Astrocyte of the hippocampus (primary cell): ENCODE measurements around the gene H1-8.

Experiments used
- DNase-seq: peaks from one replicate; pipeline ENCODE4 v3.0.0; 2011; ENCODE audit warnings: low read depth, low spot score

The H1-8 gene

DNA sequence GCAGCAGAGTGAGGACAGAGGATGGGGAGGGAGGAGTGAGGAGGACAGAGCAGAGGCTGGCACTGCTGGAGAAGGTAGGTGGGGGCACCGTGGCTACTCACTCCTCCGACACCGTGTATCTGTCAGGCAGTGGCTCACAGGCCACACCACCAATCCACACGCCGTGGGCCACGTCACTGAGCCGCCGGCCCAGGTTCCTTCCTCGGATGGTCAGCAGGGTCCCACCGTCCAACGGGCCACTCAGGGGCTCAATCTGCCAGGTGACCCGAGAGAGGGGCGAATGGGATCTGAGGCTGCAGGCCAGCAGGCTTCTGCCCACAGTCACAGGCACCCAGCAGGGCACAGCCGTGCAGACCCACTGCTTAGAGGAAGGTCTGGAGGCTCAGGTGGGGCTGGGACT is 30.5 kb downstream of the H1-8 start:
- DNase-seq: no peak

DNA sequence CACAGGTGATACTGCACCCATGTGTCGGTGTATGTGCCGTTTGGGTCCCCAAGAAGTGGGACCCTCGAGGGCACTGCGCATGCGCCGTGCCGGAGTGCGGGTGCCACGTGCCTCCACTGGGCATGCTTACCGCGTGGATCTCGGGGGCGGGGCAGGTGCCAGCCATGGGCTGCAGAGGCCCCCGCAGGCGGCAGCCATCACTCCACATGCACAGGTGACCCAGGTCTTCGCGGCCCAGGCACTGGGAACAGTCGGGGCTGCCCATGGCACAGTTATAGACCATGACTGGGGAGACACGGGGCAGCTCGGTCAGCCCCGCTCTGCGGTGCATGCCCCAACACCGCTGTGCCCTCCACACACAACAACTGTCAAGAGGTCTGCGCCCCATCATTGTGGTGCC is 31.2 kb downstream of the H1-8 start:
- no peak for DNase-seq

DNA sequence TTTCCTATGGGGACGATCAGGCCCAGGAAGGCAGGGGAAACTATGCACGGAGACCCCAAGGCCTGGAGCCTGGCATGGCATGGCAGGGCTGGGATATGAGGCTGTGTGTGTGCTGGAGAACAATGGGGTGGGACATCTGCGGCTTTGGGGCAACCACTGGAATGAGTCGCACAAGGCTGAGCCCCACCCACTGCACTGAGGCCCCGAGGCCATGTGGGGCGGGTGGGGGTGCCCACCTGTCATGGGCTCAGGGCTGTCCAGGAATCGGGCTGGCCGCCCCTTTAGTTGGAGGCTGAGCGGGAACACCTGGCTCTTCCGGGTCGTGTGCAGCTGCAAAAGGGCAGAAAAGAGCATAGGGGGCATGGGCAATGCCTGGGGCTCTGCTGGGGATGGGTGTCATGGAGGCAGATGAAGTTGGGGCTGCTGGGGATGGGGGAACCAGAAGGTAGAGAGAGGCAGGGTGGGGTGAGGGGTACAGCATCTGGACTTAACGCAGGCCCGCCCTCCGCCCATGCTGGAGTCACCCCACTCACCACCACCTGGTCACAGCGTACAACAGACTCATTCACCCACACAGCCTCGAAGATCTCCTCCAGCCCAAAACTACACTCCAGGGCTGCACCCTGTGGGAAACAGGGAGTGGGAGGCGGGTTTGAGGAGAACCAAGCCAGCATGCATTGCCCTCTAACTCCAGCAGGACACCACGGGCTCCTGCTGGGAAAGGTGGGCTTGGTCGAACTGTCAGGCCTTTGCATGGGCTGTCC is 32.4 kb downstream of the H1-8 start:
- DNase-seq: no peak

DNA sequence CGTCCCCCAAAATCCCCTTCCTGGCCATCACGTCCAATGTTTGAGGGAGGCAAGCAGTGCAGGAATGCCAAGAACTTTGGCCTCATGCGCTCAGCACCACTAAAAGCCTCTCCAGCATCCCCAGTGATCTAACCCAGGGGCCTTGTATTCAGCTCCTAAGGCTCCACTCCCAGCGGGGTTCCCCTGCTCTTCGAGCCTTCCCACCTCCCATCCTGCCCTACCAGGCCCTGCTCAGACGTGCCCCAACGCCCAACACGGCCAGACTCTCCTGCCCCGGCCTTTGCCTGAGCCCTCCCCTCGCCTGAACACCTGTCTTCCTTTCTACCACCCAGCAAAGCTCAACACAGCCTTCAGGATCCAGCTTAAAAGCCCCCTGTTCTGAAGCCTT is 33.0 kb downstream of the H1-8 start:
- no peak for DNase-seq

DNA sequence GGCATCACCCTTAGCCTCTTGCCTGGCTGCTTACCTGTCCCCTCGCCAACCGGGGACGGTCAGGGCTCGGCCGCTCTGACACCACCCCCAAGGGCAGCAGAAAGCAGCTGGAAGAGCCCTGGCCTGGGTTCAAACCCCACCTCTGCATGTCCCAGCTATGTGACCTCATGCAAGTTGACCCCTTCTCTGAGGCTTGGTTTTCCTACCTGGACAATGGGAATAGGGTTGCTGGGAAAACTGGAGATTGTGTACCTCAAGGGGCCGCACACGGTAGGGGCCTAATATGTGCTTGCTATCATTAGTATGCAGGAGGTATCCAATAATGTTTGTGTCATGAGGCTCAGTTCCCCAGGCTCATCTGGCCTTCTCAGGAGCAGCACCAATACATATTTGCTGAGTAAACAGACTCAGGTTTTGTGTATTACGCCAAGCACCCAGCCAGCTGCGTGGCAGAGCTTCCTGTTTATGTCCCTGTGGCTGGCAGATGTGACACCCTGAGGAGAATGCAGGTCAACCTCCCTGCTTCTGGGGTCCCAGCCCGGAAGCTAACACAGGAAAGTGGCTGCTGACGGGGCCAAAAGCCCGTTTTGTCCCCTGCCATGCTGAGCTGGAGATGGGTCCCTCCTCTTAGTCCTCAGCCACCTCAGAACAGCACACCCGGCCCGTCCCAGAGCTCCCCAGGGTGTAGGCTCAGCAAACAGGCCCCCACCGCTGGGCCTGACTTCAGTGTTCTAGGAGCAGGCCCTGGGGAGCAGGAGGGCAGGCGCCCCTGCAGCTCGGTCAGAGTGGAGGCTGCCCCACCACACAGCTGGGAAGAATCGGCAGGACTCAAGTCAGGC is 33.8 kb downstream of the H1-8 start:
- DNase-seq: no peak

DNA sequence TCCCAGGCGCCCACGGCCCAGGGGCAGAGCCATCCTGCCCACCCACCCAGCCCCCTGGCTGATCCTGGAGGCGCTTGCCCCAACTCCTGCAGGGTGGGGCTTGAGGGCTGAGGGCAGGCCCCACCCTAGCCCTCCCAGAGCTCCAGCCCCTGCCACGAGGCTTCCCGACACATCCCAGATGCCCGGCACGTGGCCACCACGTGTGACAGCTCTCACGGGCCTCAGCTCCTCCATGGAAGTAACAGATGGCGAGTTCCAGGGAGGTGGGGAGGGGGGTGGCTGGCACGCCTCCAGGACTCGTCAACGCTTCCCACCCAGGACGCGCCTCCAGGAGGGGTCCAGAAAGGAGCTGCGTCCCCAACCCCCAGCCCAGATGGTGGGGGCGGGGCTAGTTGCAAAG is 34.4 kb downstream of the H1-8 start:
- no peak for DNase-seq

DNA sequence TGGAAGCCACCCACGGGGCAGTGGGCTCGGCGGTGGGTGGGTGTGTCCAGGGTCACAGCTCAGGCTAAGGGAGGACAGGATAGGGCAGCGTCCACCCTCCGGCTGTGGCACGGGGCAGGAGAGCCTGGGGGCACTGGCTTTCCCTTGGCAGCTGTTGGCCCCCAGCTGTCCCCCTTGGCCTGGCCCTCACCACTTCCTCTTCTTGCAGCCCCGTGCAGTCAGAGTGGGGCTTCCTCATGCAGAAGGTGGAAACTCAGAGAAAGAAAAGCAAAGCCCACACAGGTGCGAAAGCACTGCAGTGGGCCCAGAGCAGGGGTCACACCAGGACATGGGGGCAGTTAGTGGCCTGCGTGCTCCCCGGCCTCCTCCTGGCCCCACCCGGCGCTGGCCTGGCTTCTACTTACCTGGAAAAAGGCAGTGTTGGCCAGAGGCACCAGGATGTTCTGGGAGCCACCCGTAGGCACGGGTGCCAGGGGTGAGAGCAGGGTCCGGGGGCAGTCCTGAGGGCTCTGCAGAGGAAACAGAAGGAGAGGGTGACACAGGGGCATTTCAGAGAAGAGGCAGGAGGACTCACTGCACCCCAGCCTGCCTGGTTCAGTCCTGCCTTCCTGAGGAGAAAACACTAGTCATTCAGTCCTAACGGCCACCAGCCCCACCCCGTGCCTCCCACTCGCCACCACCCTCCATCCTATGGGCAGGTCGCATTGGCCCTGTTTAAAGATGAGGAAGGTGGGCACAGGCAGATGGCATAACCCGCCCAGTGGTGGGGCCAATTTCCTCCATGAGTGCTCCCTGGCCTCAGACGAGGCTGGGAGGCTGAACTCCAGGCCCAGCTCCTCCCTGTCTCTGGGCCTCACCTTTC is 35.2 kb downstream of the H1-8 start:
- DNase-seq: no peak

DNA sequence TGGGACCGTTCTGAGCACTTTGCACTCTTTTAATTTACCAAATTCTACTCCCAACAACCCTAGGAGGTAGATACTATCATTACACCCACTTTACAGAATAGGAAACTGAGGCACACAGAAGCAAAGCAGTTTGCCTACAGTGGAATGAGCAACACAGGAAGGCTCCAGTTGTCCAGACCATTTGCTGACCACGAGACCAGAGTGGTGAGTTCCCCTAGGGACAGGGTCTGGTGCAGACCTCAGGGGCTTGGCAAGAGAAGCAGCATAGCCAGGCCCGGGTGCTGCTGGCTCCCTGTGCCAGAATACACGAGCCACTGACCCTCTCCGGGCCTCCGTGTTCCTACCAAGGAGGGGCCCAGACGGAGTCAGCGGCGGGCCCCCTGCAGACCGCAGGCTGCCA is 37.0 kb downstream of the H1-8 start:
- DNase-seq: no peak

DNA sequence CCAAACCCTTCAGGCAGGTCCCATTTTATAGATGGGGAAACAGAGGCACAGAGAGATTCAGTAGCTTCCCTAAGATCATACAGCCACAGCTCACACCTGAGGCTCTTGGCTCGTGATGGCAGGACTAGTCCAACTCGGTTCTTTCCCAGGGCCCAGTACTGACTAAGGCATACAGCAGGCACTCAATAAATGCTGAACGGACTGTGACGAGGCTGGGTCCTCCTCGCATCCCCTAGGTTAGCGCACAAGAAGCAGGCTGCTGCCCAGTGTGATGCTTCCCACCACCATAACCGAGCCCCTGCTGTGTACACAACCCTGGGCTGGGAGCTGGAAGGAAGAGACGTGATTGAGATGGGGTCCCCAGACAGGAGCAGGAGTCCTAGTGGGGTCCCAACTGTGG is 38.6 kb downstream of the H1-8 start:
- no peak for DNase-seq

DNA sequence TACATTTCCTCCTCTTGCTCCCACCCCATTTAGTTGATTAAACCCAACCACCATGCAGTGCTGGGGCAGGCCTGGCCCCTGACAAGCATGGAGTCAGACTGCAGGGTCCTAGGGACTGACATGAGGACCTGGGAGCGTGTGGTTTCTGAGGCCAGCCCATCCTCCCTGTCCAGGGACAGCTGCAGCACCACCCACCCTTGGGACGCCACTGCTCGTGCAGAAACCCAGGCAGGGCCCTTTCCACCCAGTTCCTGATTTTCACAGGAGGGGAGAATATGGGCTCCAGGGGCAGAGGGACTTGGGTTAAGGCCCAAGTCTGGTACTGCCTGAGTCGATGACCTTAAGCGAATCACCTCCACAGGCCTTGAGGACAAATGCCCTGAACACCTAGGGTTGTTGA is 39.8 kb downstream of the H1-8 start:
- no peak for DNase-seq

DNA sequence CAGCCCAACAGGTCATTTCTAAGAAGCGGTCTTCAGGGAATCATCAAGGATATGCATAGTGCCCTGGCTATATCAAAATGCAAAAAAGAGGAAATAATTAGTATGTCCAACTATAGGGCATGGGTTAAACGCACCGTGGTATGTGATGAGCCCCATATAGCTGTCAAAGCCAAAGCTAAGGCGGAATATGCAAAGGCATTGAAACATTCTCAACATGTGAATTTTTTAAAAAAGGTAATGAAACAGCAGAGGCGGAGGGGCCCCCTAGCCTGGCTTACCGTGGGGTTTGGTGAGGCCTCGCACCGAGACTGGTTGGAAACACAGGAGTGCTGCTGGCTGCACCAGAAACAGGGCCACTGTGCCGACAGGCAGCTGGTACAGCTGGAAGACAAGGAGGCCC is 40.3 kb downstream of the H1-8 start:
- no peak for DNase-seq

DNA sequence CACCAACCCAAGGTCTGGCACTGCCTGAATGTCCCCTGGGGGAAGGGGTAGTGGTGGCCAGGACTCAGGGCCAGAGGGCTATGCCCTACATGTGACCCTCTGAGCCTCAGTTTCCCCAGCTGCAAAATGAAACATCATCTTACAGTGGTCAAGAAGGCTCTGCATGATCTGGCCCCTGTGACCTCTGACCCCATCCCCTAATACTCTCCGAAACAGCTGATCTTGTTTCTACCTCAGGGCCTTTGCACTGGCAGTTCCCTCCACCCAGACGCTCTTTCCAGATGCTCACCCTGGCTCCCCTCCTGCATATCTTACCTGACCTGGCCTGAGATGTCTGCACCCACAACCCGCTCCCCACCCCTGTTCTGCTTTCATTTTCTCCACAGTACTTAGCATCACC is 41.7 kb downstream of the H1-8 start:
- DNase-seq: no peak

DNA sequence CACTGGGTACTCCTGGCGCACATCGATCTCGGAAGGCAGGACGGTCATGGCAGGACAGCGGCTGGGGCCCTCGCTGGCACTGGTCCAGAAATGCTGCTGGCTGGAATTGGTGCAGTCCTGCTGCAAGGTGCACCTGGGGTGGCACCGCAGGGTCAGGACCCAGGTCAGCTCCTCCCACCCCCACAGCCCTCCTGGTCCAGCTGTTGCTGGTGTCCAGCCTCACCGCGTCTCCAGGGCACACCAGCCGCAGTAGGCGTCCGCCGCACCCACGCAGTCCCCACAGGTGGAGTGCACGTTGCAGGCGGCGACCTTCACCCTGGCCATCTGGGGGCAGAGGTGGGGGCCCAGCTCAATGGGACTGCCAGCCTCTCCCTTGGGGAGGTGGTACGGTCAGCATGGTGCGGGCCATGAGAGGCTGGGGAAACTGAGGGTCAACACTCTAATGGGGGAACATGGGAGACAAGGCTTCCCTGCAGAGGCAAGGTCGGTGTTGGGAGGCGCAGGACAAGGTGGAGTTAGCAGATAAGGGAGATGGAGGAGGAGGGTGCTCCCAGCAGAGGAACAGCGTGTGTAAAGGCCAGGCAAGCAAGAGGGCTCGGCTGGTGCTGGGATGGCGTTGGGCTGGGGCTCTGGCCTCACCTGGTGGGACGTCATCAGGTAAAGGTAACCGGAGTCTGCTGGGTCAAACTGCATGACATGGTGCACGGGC is 43.1 kb downstream of the H1-8 start:
- no peak for DNase-seq

DNA sequence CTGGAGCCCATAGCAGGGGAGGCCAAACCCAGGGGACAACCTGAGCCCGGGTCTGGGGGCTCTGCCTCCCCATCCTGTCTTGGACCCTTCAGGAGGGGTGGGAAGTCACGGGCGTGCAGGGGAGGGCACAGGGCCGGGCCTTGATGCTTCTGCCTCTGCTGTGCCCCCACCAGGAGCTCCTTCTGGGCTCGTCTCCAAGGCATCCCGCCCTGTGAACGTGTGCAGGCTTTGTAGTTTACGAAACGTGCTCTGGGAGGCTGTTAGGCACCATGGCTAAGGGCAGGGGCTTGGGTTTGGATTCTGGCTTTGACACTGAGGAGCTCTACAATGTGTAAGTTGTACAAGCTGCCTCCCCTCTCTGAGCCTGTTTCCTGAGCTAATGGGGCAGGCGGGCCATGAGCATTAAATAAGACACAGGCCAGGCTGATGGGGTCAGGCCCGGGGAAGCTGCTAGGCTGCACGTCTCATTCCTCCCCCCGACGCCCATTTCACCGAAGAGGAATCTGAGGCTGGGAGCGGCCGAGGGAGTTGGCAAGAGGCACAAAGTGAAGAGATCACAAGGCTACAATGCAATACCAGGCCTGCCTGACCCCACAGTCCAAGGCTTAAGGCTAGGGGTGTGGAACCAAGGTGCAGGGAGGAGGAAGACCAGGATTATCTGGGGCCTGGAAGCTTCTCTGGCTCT is 43.9 kb downstream of the H1-8 start:
- DNase-seq: no peak

DNA sequence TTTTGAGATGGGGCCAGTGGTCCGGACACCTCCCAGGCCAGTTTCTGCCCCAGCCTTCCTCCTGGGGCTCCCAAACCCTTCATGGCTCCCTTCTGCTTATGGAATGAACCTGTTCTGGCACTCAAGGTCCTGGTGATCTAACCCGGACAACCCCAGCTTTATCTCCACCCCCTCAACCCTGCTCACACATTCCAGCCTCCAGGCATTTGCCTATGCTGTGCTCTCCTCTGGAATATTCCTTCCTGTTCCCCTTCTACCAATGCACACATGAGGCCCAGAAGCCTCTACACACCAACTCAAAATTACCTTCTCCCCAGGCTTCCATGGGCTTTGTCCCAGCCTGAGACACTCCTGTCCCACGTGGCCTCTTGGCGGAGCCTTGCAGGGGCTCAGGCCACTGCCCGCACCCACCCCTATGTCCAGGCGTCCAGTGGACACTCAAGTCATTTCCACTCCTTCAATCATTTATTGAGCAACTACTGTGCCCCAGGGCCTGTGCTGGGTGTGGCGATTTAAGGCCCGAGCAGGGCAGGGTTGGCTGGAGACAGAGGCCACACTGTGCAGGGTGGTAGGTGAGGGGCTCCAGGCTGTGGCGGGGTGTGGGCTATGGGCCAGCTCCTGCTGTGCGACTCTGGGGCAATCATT is 44.7 kb downstream of the H1-8 start:
- DNase-seq: no peak

DNA sequence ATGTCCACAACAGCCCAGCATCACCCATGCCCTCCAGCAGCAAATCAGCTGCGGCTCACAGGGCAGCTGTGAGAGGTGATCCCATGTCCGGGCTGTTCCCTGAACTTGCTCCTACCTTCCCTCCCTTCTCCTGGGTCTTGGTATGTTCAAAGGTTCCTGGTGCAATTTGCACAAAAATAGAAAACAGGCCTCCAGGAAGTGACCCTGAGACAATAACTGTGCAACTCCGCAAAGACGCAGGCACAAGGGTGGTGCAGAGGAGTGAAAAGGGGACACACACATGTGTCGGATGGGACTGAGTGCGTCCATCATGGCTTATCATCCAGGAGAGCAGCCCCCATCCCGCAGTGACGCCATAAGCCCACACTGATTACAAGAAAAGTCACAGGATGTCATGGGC is 47.2 kb downstream of the H1-8 start:
- no peak for DNase-seq

DNA sequence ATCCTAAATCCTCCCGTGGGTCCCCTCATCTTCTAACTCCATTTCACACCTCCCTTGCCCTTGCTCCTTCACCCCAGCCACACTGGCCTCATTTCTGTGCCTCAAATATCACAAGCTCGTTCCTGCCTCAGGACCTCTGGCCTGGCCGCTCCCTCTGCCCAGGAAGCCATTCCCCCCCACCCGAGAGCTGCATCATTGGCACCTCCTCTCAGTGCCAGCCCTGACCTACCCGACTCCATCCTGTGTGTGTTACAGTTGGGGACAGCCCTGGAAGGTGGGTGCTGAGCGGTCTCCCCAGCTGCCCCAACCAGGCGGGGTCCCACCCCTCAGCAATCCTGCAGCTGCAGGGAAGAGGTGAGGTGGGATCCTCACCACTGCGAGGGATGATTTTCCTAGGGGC is 49.0 kb downstream of the H1-8 start:
- no peak for DNase-seq

DNA sequence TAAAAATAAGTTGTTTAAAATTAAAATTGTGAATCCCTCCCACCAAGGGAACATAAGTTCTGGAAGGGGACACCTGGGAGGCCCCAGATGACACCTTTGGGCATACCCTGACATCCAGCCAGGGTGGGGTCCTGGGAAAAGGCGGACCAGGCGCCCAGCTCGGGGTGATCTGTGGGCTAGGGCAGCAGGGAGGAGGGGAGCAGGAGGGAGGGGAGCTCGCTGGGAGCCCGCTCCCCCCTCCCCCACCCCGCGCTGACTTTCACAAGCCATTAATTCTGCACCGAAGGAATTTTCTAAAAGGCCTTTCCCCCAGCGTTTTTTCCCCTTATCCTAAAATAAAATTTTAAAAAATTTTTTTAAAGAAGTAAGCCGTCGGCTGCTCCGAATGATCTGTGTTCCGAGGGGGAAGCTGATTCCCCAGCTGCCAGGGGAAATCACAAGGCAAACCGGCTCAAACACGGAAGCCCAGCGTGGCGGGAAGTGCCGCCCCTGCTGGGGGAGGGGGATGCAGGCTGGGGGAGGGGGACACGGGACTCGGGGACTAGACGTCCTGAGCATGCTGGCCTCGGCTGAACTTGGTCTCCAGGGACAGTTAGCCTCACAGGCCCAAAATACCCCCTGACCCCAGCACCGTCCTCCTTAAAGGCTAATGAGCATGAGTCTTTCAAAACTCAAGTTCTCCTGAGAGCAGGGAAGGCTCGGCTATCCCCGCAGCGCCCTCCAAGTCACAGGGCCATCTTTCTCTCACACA is 49.6 kb downstream of the H1-8 start:
- peak; percentile 46 for DNase-seq

DNA sequence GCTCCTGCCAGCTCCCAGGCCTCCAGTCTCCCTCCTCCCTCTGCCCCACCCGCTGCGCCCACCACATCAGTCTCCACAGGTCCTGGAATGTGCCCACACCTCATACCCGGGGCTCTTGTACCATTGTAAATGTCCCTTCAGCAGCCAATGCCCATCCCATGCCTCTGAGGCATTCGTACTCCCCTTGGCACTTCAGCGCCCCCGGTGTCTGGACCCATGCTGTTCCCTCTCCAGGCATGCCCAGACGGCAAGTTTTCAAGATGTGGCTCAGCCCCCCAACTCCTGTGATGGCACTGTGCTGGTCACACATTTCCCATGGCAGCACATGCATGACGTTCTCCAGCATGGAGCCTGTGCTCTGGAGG is 50.2 kb downstream of the H1-8 start:
- DNase-seq: peak; percentile 40
